IPS-20b (cell line): ENCODE results near the gene HIF1A.

ENCODE experiments used
- H3K27ac ChIP-seq: one replicate; pipeline ENCODE4 v1.5.1; 2013; ENCODE audit warnings: low read length
- H3K27me3 ChIP-seq: 2 replicates; pipeline ENCODE4 v1.6.1; 2013; ENCODE audit warnings: mild to moderate bottlenecking, low read length, inconsistent platforms; ENCODE audit not compliant: insufficient read depth
- H3K36me3 ChIP-seq: 2 replicates; pipeline ENCODE4 v1.6.1; 2013; ENCODE audit warnings: low read depth, mild to moderate bottlenecking, inconsistent platforms, low read length, moderate library complexity; ENCODE audit not compliant: insufficient read depth
- H3K4me1 ChIP-seq: 2 replicates; pipeline ENCODE4 v1.6.1; 2013; ENCODE audit warnings: mild to moderate bottlenecking, control low read depth, inconsistent platforms, low read length, moderate library complexity; ENCODE audit not compliant: insufficient read depth
- H3K4me3 ChIP-seq: 2 replicates; pipeline ENCODE4 v1.5.1; 2013; ENCODE audit warnings: mild to moderate bottlenecking, low read length, inconsistent platforms
- H3K9ac ChIP-seq: 2 replicates; pipeline ENCODE4 v1.6.1; 2013; ENCODE audit warnings: low read depth, mild to moderate bottlenecking, inconsistent platforms, low read length, moderate library complexity
- H3K9me3 ChIP-seq: 2 replicates; pipeline ENCODE4 v1.6.1; 2013; ENCODE audit warnings: mild to moderate bottlenecking, low read depth, low read length, inconsistent platforms; ENCODE audit not compliant: insufficient read depth

HIF1A gene

GRCh38 chr14:61769893-61770292 lies 74.6 kb downstream of the HIF1A start:
- Histone ChIP-seq H3K27ac (no peak overlapping the region), H3K27me3 (no peaks in the 10 kb centered on the region), H3K9me3 (no peaks in the 10 kb centered on the region), H3K9ac (no peak overlapping the region), H3K36me3 (peaks cover 69% of the 10 kb centered on the region), H3K4me3 (no peak overlapping the region), H3K4me1 (0 out of 2 replicates have a peak, but pooled peaks cover 8% of the 10 kb centered on the region)

- H3K36me3 ChIP-seq = peaks cover 93% of the 10 kb centered on the region
- H3K9me3 ChIP-seq = no peaks in the 10 kb centered on the region
- no peaks in the 10 kb centered on the region for H3K27me3 ChIP-seq
- H3K4me3 ChIP-seq = no peak overlapping the region
- no peaks in the 10 kb centered on the region for H3K4me1 ChIP-seq
- H3K9ac ChIP-seq = no peak overlapping the region
- H3K27ac ChIP-seq = no peak overlapping the region
Measured at GRCh38 chr14:61774861-61775260, 79.5 kb downstream of the HIF1A start.

- no peaks in the 10 kb centered on the region for H3K4me1 ChIP-seq
- no peaks in the 10 kb centered on the region for H3K27me3 ChIP-seq
- no peaks in the 10 kb centered on the region for H3K9me3 ChIP-seq
- H3K9ac ChIP-seq = no peak overlapping the region
- H3K4me3 ChIP-seq = no peak overlapping the region
- peaks cover 95% of the 10 kb centered on the region for H3K36me3 ChIP-seq
- no peak overlapping the region for H3K27ac ChIP-seq
Measured at GRCh38 chr14:61780125-61780524, 84.8 kb downstream of the HIF1A start.

- no peak overlapping the region for H3K27ac ChIP-seq
- no peak overlapping the region for H3K4me3 ChIP-seq
- H3K9ac ChIP-seq = no peak overlapping the region
- H3K27me3 ChIP-seq = no peaks in the 10 kb centered on the region
- no peaks in the 10 kb centered on the region for H3K9me3 ChIP-seq
- H3K36me3 ChIP-seq = peaks cover 22% of the 10 kb centered on the region
- H3K4me1 ChIP-seq = peaks cover 13% of the 10 kb centered on the region; the same call in 1 of the 2 replicates
Measured at GRCh38 chr14:61797309-61797708, 102.0 kb downstream of the HIF1A start.
